Glutamatergic neuron (in vitro differentiated cells): Measurements from ENCODE around the gene ARHGEF11. TPM values are rescaled to one million over a fixed set of nuclear protein-coding genes. Genes with fewer than 3 reads are reported as not detected.

Source experiments
- DNase-seq: peaks from one replicate; pipeline ENCODE4 v3.0.0; 2022
- H3K27ac Mint-ChIP-seq: one replicate; pipeline ENCODE4 v1.8.0; 2020; ENCODE audit warnings: mild to moderate bottlenecking, mixed read lengths, inconsistent platforms; ENCODE audit not compliant: unreplicated experiment
- H3K27me3 Mint-ChIP-seq: one replicate; pipeline ENCODE4 v1.8.0; 2020; ENCODE audit warnings: mild to moderate bottlenecking, moderate library complexity, mixed read lengths, inconsistent platforms; ENCODE audit not compliant: unreplicated experiment
- H3K36me3 Mint-ChIP-seq: one replicate; pipeline ENCODE4 v1.8.0; 2020; ENCODE audit warnings: mild to moderate bottlenecking, mixed read lengths, inconsistent platforms; ENCODE audit not compliant: unreplicated experiment
- H3K4me1 Mint-ChIP-seq: one replicate; pipeline ENCODE4 v1.8.0; 2020; ENCODE audit warnings: mild to moderate bottlenecking, low read depth, mixed read lengths, inconsistent platforms; ENCODE audit not compliant: unreplicated experiment
- H3K4me3 Mint-ChIP-seq: one replicate; pipeline ENCODE4 v1.8.0; 2020; ENCODE audit warnings: mild to moderate bottlenecking, mixed read lengths, inconsistent platforms; ENCODE audit not compliant: unreplicated experiment
- H3K9me3 Mint-ChIP-seq: one replicate; pipeline ENCODE4 v1.8.0; 2020; ENCODE audit warnings: mild to moderate bottlenecking, moderate library complexity, mixed read lengths, inconsistent platforms; ENCODE audit not compliant: unreplicated experiment
- total RNA-seq: library from RNA; stranded (reverse); fragmentation: NEBNext Ultra II Directional; extraction: Animal tissue kit (Norgen Biotek cat#: 25700); gene quantifications from one replicate; pipeline ENCODE4 v1.2.1, GENCODE V29; 2021; ENCODE audit not compliant: unreplicated experiment
- TF ChIP-seq, protein P1 (sequence below): fragments of 200-600 bp; sonication (generic); IDR thresholded peaks from one replicate; pipeline ENCODE4 v1.5.0; 2021; ENCODE audit not compliant: partially characterized antibody, unreplicated experiment

ARHGEF11 gene
- total RNA-seq, 1 donor from 2014 or later: 40.5 TPM

DNA sequence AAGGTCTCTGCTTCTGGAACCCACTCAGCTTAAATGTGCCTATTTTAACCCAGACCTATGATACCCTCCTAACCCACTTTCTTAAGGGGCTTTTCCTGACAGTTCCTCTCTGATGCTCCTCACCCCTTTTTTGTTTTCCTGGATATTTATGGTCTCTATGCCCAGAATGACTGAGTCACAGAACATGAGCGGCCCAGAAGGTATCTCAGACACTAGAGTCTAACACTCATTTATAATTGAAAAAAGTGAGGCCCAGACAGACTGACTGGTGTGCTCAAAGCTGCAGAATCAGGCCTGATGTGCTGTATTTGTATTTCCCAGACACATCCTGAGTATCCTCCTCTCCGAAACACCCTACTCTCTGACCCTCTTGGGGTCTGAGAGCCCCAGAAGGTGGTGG lies 81.1 kb downstream of the ARHGEF11 start:
- Mint-ChIP-seq H3K9me3 (no peaks in the 10 kb centered on the region), H3K4me3 (no peak overlapping the region), H3K36me3 (no peaks in the 10 kb centered on the region), H3K4me1 (no peaks in the 10 kb centered on the region), H3K27ac (no peak overlapping the region), H3K27me3 (no peaks in the 10 kb centered on the region)
- TF ChIP-seq, protein P1, sequence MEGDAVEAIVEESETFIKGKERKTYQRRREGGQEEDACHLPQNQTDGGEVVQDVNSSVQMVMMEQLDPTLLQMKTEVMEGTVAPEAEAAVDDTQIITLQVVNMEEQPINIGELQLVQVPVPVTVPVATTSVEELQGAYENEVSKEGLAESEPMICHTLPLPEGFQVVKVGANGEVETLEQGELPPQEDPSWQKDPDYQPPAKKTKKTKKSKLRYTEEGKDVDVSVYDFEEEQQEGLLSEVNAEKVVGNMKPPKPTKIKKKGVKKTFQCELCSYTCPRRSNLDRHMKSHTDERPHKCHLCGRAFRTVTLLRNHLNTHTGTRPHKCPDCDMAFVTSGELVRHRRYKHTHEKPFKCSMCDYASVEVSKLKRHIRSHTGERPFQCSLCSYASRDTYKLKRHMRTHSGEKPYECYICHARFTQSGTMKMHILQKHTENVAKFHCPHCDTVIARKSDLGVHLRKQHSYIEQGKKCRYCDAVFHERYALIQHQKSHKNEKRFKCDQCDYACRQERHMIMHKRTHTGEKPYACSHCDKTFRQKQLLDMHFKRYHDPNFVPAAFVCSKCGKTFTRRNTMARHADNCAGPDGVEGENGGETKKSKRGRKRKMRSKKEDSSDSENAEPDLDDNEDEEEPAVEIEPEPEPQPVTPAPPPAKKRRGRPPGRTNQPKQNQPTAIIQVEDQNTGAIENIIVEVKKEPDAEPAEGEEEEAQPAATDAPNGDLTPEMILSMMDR: no peak
- DNase-seq: no peak

DNA sequence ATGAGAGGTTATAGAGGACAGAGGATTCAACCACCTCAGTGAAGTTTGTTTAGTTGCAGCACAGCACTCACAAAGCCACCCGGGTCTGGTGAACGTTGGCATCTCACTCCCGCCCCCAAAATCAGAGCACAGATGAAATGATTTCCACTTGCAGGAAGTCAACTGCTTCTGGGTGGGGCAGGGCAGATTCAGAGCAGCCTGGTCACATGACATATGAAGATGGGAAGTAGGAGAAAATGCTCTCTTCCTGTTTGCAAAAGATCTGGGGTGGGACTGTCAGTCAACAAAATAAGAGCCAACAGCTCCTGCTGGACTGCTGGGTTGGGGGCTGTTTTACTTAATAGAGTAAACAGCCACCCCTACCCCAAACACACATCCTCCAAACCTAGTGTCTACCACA lies 81.9 kb downstream of the ARHGEF11 start:
- no peak overlapping the region for H3K4me3 Mint-ChIP-seq
- H3K4me1 Mint-ChIP-seq: no peaks in the 10 kb centered on the region
- H3K36me3 Mint-ChIP-seq: no peaks in the 10 kb centered on the region
- no peak for DNase-seq
- no peak overlapping the region for H3K27ac Mint-ChIP-seq
- no peaks in the 10 kb centered on the region for H3K27me3 Mint-ChIP-seq
- TF ChIP-seq, protein P1: no peak
- peaks cover 2% of the 10 kb centered on the region for H3K9me3 Mint-ChIP-seq

DNA sequence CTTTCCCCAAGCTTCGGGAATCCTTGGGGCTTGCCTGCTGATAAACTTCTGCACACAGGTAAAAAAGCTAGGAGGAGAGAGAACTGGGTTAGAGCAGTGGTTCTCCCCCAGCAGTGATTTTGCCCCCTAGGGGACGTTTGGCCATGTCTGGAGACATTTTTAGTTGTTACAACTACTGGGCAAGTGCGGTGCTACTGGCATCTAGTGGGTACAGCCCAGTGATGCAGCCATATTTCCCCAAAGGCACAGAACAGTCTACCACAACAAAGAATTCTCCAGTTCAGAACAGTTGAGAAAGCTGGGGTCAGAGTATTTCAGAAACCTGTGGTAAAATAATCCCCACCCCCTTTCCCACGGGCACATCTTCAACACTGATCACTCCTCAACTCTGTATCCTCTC lies 83.8 kb downstream of the ARHGEF11 start:
- Mint-ChIP-seq H3K27ac (no peak overlapping the region), H3K4me3 (no peak overlapping the region), H3K36me3 (no peaks in the 10 kb centered on the region), H3K27me3 (no peaks in the 10 kb centered on the region), H3K4me1 (no peaks in the 10 kb centered on the region), H3K9me3 (peaks cover 2% of the 10 kb centered on the region)
- no peak for DNase-seq
- TF ChIP-seq, protein P1: no peak

DNA sequence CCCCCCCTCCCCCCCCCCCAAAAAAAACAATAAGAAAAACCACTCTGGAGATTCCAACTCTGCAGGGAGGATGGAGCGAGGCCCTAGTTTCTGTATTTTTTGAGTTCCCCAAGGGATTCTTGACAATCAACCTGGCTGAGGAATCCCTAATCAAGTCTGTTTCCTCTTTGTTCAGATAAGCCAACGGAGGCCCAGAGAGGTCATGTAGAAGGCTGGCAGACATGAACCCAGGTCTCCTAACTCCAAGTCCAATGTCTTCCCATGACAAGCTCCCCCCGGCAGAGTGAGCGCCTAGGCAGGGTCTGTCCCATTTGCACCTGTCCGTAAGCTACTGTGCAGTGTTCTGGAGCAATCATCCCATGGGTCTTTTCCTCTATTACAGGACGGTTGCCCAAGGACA lies 85.6 kb downstream of the ARHGEF11 start:
- TF ChIP-seq, protein P1: no peak
- Mint-ChIP-seq H3K27ac (no peak overlapping the region), H3K4me3 (no peak overlapping the region), H3K36me3 (no peaks in the 10 kb centered on the region), H3K9me3 (peaks cover 2% of the 10 kb centered on the region), H3K4me1 (no peaks in the 10 kb centered on the region), H3K27me3 (peaks cover 3% of the 10 kb centered on the region)
- no peak for DNase-seq

DNA sequence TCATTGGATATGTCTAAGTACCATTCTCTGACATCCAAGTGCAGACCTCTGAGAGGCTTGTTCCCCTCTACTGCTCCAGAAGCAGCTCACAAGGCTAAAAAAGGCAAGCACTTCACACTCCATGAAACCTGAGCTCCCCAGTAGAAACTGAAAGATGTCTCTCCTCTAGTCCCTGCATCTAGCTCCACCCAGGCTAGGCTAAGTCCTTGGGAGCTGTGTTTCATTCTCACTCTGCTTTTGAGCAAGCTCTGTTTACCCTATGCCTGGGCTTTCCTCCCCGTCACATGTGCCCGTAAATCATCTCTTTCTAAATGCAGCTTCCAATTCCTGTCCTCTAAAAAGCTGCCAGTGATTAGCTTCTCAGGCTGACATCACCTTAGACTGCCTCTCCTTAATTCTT lies 86.1 kb downstream of the ARHGEF11 start:
- peaks cover 3% of the 10 kb centered on the region for H3K27me3 Mint-ChIP-seq
- no peaks in the 10 kb centered on the region for H3K36me3 Mint-ChIP-seq
- no peak overlapping the region for H3K4me3 Mint-ChIP-seq
- DNase-seq: no peak
- H3K27ac Mint-ChIP-seq: no peak overlapping the region
- peaks cover 4% of the 10 kb centered on the region for H3K9me3 Mint-ChIP-seq
- TF ChIP-seq, protein P1: no peak
- no peaks in the 10 kb centered on the region for H3K4me1 Mint-ChIP-seq
